Measurements from ENCODE around the gene TMEM179B.
"Not testable (repeated sequence)": the region's sequence is repeated elsewhere in the genome, so short reads cannot be mapped to it uniquely, and the experiment has no call there.

The TMEM179B gene

DNA sequence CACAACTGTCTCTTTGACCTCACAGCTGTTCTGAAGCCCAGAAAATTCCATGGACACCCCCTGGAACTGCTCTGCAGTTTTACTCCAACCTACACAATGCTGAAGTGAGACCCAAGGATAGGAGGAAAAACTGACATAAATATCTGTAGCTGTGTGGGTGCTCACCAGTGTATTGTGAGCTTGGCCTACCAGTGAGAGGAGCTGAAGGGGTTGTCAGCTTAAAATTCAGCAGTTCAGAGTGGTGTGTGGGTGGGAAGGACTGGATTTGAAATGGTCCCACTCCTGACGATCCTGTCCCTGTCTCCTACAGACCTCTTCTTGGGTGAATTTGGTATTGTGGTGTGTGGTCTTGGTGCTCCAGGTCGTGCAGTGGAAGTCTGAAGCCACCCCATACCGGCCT, 2.4 kb downstream of the TMEM179B start:
- DNase-seq = no peak

DNA sequence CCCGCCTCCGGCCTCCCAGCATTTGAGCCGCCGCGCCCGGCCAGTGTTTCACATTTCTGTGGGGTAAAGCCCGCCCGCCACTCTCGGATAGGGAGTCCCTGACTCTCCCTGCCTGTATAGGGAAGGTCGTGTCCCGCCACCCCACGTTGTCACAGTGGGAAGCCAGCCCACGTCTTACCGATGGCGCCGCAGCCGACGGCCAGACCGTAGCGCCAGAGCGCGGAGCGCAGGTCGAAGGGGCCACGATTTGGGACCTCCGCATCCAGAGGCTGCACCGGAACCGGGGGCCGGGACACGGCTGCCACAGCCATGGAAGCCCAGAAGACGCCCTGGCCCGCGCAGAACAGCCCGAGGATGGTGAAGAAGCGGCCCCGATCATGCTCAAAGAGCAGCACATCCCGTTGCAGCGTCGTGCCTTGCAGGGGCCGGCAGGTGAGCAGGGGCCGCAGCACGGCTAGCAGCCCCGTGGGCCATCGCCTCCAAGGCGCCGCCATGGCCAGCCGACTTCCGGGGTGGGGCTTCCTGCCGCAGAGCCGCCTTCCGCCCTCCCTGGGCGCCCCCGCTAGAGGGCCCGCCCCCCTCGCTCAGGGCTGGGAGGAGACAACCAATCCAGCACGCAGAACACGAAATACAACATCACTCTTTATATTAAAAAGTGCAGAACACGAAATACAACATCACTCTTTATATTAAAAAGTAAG, 4.4 kb downstream of the TMEM179B start, which contains the start of gene TMEM223:
TSS of gene TMEM223 (minus strand) at position 506 of the 701 bp plus-strand sequence. CDS start at position 494, 12 bp downstream.
- DNase-seq = peak; percentile 87

DNA sequence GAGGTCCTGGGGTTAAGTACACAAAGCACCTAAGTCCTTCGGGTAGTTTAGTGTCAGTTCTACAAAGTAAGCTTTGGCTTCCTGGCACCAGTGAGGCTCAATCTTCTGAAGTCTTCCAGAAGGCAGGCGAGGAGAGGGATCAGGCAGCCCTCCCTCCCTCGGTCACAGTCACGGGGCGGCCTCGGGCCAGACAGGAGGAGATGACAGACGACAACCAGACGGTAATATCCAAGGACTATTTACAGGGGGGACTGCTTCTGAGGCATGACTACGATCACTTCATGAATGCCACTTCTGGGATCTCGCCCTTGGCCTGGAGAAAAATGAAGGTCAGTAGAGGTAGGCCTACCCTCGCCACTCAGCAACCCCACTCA, 5.0 kb downstream of the TMEM179B start:
- DNase-seq = no peak

DNA sequence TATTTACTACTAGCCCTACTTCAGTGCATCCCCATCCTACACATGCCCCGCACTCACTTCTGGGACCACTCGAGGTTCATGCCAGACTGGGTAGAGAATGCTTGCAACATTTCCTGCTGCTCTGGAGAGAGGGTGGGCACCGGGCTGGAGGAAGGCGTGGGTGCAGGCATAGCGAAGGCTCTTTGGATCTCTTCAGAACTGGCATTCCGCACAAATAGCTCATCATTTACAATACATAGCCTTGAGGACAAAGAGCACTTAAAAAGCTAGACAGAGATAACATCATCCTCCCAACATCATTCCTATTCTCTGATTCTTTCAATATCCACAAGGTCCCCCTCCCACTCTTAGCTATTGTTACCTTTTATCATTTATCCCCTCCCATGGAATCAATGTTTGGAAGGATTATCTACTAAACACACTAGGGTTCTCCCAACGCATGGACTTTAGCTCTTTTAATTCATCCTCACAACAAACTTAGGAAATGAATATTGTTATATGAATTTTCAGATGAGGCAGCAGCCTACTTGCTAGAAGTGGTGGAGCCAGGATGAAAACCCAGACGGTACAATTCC, 7.1 kb downstream of the TMEM179B start:
- DNase-seq = no peak

DNA sequence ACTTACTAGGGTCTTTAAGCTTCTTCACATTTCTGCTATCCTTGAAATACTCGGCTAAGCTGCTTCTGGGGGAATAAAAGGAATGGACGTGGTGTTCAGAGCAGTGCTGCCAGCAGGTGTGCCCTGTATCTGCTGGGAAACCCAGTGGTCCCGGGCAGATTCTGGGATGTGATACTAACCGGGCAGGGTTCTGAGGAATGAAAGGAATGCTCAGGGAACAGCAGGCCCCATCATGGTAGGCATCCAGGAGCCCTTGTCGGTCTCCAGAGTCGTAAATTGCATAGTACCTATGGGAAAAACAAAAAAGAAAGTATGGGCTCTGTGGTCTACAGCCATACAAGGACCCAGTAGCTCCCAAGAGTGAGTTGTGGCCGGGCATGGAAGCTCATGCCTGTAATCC, 9.1 kb downstream of the TMEM179B start:
- no peak for DNase-seq

DNA sequence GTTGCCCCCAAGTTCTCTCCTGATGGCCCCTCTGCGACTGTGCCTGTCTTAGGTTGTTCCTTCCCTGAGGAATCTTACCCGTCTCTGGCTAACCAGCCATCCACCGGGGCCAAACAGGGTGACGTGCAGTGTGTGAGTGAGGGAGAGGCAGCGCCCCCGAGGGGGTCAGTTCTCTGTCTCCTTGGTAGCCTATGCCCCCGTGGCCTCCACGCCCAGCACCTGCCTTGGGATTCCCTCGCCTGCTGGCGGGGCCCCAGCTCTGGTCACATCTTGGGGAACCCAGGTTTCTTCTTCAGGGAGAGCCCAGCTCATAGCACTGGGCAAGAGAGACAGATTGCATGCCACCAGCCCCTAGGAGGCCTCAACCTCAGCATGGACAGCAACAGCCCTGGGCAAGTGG, 12.3 kb downstream of the TMEM179B start:
- DNase-seq = no peak

DNA sequence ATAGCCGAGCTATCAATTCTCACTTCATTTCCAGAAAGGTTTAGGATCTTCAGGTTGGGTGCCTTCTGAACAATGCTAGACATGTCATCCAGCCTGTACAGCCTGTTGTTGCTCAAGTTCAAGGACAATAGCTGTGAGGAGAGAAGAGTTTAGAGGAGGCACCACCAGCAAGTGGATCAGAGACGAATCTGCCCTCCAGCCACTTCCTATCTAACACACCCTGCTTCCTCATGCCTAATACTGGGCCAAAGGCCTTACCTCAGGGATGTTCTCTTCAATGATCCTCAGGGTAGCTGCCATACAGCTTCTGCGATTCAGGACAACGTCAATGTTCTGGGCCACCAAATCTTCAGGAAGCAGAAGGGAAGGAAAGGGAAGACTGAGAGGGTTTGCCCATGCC, 13.9 kb downstream of the TMEM179B start:
- DNase-seq = no peak

DNA sequence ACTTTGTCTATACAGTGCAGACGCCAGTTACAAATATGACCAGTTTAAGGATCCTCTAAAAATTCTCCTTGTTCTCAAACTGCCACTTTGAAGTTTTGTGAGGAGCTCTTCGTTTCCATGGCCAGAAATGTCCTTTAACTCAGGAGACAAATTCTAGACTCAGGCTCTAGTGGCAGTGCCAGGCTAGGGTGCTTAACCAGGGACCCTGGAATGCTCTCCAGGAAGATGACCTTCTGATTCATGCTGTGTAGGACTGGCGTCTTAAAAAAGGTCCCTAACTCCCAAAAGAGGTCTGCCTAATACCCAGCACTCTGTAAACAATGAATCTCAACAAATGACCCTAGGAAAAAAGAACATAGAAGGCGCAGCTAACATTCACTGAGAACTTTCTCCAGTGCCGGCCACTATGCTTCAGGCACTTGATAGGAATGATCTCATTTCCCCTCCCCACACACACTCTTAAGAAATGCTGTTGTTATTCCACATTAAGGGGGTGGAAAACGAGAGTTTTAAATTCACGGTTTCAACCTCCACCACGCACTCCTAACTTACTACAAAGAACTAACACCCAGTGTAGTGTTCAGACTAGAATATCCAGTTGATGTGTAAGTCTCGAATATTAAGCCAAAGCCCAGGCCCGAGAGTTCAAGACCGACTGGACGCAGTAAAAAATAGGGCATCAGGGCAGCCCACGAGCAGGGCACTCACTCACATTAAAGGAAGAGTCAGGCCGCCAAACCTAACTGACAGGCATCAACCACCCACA, 17.3 kb downstream of the TMEM179B start:
- DNase-seq = no peak

DNA sequence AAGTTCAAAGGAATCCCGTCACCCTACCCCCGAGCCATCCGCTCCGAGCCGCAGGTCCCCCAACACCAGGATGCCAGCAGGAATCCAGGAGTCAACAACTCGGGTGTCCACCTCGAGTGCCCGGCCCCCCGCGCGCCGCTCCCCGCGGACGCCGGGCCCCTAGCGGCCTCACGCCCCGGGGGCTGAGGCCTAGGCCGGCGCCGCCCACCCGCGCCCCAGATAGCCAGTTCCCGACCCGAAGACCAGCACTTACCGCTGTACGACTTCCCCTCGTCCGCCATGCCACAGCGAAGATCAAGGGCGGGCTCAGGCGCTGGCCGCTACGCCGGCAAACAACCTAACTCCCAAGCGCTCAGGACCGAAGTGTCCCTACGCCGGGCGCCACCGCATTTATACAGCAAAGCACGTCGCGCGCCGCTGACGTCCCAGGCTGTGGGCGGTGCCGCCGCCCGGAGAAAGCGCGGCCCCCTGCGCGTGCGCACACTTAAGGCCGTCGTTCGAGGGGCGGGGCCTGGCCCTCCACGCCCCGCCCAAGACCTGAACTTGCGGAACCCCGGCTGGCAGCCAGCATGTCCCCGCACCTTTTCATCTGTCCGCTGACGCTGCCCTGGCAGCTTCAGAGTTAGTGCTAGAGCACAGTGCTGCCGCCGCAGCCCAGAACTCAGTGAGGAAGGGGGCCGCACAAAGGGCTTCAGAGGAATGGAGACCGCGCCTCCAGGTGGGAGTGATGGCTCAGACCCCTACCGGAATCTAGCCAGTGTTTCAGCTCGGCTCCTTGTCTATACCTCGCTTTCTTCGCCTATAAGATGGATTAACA, 18.1 kb downstream of the TMEM179B start, which contains the start of gene NXF1:
TSS of gene NXF1 (minus strand) at position 365 of the 817 bp plus-strand sequence. CDS start at position 281, 84 bp downstream.
- peak; percentile 96 for DNase-seq

DNA sequence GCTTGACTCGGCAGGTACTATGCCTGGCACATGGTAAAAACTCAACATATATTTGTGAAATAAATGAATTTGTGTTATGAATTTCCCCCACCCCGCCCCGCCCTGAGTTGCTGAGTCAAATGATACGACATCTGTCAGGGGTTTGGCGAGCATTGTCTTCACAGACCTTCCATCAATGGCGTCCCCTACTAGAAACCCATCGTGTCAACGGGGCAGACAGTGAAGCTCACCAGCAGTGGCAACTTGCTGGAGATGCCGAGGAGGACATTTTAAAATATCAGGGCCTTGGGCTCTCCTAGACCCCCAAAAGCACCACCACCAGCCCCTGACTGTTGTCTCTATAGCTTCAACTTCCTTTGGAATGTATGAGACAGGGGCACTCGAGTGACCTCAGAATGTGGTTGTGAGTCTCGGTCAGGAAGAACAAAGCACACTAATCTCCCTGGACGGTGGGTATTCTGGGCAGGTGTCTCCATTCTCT, 18.8 kb downstream of the TMEM179B start:
- DNase-seq = no peak

DNA sequence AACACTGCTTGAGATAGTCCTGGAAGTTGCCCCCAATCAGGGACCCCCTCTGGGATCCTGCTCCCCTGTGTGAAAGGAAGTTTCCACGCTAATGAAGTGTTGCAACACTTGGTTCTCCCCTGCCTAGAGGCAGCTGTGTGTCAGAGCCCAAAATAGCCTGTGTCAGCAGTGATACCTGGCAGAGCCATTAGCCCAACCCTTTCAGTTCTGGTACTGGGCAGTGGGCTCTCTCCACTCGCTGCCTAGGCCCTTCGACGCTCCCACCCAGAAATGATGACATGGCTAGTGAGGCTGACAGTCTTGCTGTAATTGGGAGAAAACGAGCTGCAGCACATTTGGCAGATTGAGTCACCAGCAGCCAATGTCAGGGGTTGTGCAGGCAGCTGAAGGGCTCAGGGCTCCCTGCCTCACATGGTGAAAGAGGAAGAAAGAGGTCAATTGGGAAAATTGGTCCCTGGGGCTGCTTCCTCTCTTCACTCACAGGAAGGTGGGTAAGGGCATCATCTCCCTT, 19.5 kb downstream of the TMEM179B start:
- no peak for DNase-seq

DNA sequence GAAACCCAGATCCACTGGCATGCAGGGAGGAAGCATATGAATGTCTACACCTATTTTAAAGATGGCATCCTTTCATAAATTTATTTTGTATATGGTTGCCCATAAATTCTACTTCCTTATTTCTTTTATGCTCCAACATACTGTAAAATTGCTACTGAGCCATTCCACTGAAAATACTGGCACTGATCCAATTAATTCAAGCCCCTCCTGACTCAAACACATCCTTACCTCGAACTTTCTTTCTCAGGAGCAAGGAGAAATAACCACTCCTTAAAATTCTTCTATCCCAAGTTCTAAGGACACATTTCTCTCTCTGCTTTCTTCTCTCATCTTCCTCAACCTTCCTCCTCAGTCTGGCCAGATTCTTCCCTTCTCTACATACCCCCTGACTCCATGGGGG, 23.5 kb downstream of the TMEM179B start:
- DNase-seq = no peak

DNA sequence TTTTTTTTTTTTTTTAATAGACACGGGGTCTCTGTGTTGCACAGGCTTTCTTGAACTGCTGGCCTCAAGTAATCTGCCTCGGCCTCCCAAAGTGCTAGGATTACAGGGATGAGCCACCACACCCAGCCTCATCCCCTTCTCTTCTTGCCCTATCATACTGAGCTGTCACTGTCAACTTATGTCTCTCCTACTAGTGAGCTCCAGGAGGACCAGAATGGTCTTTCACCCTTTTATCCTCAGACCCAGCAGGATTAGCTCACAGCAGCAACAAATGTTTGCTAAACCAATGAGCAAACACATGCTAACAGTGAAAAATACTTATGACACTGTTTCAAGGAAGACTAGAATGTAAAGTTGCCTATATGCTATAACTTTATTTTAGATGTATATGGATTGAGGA, 24.5 kb downstream of the TMEM179B start:
- no peak for DNase-seq

DNA sequence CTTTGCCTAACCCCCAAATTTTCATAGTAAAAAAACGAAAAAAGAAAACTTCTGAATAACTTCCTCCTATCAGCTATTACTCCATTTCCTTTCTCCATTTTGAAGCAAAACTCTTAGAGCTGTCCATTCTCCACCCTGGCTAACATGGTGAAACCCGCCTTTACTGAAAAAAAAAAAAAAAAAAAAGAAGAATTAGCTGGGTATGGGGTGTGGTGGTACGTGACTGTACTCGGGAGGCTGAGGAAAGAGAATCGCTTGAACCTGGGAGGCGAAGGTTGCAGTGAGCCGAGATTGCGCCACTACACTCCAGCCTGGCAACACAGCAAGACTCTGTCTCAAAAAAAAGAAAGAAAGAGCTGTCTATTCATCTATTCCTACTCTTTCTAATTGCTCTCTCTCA, 29.4 kb downstream of the TMEM179B start:
- no peak for DNase-seq

DNA sequence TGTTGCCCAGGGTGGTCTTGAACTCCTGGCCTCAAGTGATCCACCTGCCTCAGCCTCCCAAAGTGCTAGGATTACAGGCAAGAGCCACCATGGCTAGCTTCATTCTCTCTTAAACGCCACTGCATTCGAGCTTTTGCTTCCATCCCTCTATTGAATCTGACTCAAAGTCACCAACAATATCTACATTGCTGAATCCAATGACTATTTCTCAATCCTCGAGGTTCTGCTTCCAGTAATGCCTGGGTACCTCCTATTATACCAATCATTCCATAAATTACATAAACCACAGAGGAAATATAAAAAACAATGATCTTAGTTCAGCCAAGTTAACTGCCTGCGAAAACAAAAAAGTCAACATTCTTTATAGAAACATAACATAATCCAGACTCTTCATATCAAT, 29.9 kb downstream of the TMEM179B start:
- no peak for DNase-seq

DNA sequence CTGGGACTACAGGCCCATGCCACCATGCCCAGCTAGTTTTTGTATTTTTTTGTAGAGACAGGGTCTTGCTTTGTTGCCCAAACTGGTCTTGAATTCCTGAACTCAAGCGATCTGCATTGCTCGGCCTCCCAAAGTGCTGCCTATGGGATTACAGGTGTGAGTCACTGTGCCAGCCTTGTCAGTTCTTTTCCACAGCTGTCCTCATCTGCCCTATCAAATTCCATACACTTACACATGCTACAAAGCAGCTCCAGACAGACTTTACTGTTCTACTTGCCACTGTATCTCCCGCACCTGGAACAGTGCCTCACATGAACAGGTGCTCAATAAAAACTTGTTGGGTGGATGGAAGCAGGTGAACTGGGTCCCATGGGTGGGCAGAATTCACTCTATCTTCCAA, 36.5 kb downstream of the TMEM179B start:
- DNase-seq = no peak

DNA sequence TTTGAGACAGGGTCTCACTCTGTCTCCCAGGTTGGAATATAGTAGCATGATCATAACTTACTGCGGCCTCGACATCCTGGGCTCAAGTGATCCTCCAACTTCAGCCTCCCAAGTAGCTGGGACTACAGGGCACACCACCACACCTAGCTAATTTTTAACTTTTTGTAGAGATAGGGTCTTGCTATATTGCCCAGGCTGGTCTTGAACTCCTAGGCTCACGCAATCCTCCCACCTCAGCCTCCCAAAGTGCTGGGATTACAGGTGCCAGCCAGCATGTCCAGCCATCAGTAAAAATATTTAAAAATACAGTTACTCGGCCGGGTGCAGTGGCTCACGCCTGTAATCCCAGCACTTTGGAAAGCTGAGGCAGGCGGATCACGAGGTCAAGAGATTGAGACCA, 40.9 kb downstream of the TMEM179B start:
- not testable (repeated sequence) for DNase-seq

DNA sequence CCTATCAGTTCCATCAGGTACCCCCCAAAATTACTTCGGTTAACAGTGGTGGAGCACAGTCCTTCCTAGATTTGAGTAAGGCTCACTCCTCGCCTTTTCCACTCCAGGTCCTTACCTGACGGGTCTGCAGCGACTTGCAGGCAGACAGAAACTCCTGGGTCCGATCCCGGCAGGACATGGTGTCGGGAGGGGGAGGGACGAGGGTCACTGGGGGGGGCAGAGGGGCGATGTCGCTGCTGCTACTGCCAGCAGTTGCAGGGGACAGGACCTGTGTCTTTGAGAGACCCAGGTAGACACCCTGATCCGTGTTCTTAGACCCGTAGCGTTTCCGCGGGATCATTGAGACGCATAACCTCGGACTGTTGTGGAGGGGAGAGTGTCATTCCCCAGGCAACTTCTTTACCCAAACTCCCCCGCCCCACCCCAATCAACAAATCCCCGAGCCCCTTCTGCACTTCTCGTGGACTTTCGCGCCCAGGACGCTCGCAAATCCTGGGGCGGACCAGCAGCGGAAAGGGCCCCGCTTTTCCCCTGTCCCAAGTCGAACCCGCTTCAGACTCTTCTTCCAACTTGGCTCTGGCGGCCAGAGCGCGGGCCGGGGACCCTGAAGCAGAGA, 43.8 kb downstream of the TMEM179B start:
- DNase-seq = no peak

DNA sequence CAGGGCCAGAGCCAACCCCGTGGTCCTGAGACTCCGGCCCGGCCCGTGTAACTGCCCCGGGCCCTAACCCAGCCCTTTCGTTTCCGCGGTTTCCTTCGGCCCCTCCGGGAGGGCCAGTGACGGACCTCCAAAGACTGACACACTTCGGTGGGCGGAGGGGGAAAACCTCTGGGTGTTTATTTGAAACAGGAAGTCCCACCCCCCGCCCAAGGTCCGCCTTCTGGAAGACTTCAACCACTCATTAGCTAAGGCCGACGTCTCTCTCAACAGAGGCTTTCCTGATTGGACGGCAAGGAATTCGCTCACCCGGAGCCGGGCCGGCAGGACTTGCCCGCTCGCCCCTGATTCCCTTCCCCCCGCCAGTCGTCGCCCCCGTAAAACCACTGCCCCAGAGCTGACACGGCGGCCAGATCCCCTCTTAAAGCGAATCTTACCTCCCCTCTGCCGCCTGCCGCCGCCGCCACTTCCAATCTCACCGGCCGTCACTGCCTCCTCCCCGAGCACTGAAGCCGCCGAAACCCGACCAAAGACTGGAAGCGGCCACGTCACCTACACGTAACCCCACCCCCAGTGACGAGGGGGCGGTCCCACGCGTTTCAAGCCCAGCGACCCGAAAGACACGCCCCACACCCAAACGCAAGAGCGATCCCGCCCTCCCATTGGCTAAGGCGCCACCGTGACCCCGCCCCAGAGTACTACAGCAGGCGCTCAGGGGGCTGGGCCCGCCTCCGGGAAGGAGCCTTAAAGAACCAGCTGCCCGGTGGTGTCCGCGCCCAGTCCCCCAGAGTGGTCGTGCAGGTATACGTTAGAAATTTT, 44.5 kb downstream of the TMEM179B start, which contains the start of gene STX5:
TSS of gene STX5 (minus strand) at position 532 of the 816 bp plus-strand sequence. CDS start 808 bp downstream, outside the sequence.
- DNase-seq = peak; percentile 99

DNA sequence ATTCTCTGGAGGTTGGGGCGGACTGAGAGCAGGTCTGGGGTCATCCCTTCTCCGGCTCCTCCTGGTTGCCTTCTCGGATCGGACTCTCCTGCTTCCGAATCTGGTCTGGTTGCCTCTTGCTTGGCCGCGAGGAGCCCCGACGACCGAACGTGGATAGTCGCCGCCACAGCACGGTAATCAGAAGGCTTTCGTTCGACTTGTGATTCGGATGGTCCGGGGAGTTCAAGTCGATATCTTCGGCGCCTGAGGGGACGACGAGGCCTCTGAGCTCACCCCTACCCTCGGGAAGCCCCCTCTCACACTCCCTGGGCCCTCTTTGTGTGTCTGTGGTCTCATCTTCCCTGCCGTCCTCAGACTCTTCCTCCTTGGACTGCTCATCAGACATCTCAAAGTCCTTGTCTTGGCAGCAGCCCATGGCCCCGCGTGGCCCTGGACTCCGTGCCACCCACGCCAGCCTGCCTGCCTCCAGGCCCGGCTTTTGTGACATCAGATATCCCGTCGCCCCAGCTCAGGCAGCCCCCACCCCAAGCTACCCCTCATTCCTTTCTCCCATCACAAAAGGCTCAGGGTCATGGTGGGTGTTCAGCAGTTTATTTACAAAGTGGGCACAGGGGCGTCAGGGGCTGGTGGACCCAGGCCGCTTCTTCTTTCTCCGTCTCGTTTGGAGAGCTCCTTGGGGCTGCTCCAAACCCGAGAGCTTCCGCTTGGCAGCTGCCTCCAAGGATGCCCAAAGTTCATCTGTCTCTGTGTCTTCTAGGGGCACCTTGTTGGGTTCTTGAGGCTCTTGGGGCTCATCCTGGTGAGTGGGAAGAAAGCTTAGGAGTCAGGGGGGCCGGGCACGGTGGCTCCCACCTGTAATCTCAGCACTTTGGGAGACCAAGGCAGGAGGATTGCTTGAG, 45.4 kb downstream of the TMEM179B start, which contains the start of gene TEX54:
TSS of gene TEX54 (minus strand) at position 506 of the 899 bp plus-strand sequence.
- no peak for DNase-seq
